Nephron progenitor cell (in vitro differentiated cells): ENCODE data around the gene CFAP46.
A peak's percentile ranks its signal among the peaks of the same experiment; 100 is the strongest.

Experiments used
- DNase-seq: peaks from one replicate; pipeline ENCODE4 v3.0.0; 2021
- H3K27ac Mint-ChIP-seq: 2 replicates; pipeline ENCODE4 v1.8.0; 2021; ENCODE audit warnings: mild to moderate bottlenecking, moderate library complexity, mixed read lengths
- H3K27me3 Mint-ChIP-seq: 2 replicates; pipeline ENCODE4 v1.8.0; 2021; ENCODE audit warnings: mild to moderate bottlenecking, low read depth, mixed read lengths; ENCODE audit not compliant: poor library complexity
- H3K36me3 Mint-ChIP-seq: 2 replicates; pipeline ENCODE4 v1.8.0; 2021; ENCODE audit warnings: low read depth, mixed read lengths
- H3K4me1 Mint-ChIP-seq: 2 replicates; pipeline ENCODE4 v1.8.0; 2021; ENCODE audit warnings: mixed read lengths
- H3K4me3 Mint-ChIP-seq: 2 replicates; pipeline ENCODE4 v1.8.0; 2021; ENCODE audit warnings: mild to moderate bottlenecking, moderate library complexity, mixed read lengths
- H3K9me3 Mint-ChIP-seq: 2 replicates; pipeline ENCODE4 v1.8.0; 2021; ENCODE audit warnings: mild to moderate bottlenecking, moderate library complexity, mixed read lengths
- CTCF ChIP-seq: fragments of 200-600 bp; sonication (generic); IDR thresholded peaks from 2 replicates; pipeline ENCODE4 v1.5.0; 2021; ENCODE audit warnings: antibody characterized with exemption

Gene CFAP46

GRCh38 chr10:132848951-132849545 lies 93.3 kb downstream of the CFAP46 start:
- H3K4me3 Mint-ChIP-seq = no peak overlapping the region
- no peak for TF ChIP-seq CTCF
- H3K27me3 Mint-ChIP-seq = peaks cover 21% of the 10 kb centered on the region
- H3K36me3 Mint-ChIP-seq = no peaks in the 10 kb centered on the region
- DNase-seq = no peak
- H3K27ac Mint-ChIP-seq = no peak overlapping the region
- H3K9me3 Mint-ChIP-seq = peaks cover 12% of the 10 kb centered on the region
- peaks cover 19% of the 10 kb centered on the region for H3K4me1 Mint-ChIP-seq

GRCh38 chr10:132848291-132848701 lies 94.1 kb downstream of the CFAP46 start:
- peak overlapping the region; percentile 91 for H3K27ac Mint-ChIP-seq
- TF ChIP-seq CTCF = no peak
- no peak for DNase-seq
- H3K9me3 Mint-ChIP-seq = peaks cover 7% of the 10 kb centered on the region
- peaks cover 19% of the 10 kb centered on the region for H3K4me1 Mint-ChIP-seq
- H3K4me3 Mint-ChIP-seq = peak overlapping the region; percentile 26
- H3K27me3 Mint-ChIP-seq = peaks cover 17% of the 10 kb centered on the region
- no peaks in the 10 kb centered on the region for H3K36me3 Mint-ChIP-seq

GRCh38 chr10:132847856-132848255 lies 94.5 kb downstream of the CFAP46 start:
- no peak for DNase-seq
- Mint-ChIP-seq H3K27ac (peak overlapping the region; percentile 91), H3K9me3 (peaks cover 9% of the 10 kb centered on the region), H3K27me3 (peaks cover 14% of the 10 kb centered on the region), H3K4me3 (peak overlapping the region; percentile 26), H3K36me3 (no peaks in the 10 kb centered on the region), H3K4me1 (peaks cover 19% of the 10 kb centered on the region)
- TF ChIP-seq CTCF = no peak

- DNase-seq = no peak
- peaks cover 14% of the 10 kb centered on the region for H3K9me3 Mint-ChIP-seq
- peaks cover 11% of the 10 kb centered on the region for H3K27me3 Mint-ChIP-seq
- peaks cover 19% of the 10 kb centered on the region for H3K4me1 Mint-ChIP-seq
- H3K36me3 Mint-ChIP-seq = no peaks in the 10 kb centered on the region
- H3K4me3 Mint-ChIP-seq = no peak overlapping the region
- TF ChIP-seq CTCF = no peak
- H3K27ac Mint-ChIP-seq = no peak overlapping the region
Measured at GRCh38 chr10:132847416-132847777, 95.0 kb downstream of the CFAP46 start.

- H3K4me3 Mint-ChIP-seq = no peak overlapping the region
- no peak overlapping the region for H3K27ac Mint-ChIP-seq
- no peak for DNase-seq
- no peaks in the 10 kb centered on the region for H3K36me3 Mint-ChIP-seq
- H3K27me3 Mint-ChIP-seq = peaks cover 14% of the 10 kb centered on the region
- peaks cover 19% of the 10 kb centered on the region for H3K9me3 Mint-ChIP-seq
- no peak for TF ChIP-seq CTCF
- H3K4me1 Mint-ChIP-seq = peaks cover 19% of the 10 kb centered on the region
Measured at GRCh38 chr10:132846631-132847415, 95.5 kb downstream of the CFAP46 start.
